ENCODE measurements around the gene KLHL10.

The KLHL10 gene

GRCh38 chr17:41794540-41794975 lies 43.1 kb upstream of the KLHL10 start:
- H3K4me3 ChIP-seq (ENCODE audit: low read length), result no peak overlapping the region
- TF ChIP-seq, protein P1, sequence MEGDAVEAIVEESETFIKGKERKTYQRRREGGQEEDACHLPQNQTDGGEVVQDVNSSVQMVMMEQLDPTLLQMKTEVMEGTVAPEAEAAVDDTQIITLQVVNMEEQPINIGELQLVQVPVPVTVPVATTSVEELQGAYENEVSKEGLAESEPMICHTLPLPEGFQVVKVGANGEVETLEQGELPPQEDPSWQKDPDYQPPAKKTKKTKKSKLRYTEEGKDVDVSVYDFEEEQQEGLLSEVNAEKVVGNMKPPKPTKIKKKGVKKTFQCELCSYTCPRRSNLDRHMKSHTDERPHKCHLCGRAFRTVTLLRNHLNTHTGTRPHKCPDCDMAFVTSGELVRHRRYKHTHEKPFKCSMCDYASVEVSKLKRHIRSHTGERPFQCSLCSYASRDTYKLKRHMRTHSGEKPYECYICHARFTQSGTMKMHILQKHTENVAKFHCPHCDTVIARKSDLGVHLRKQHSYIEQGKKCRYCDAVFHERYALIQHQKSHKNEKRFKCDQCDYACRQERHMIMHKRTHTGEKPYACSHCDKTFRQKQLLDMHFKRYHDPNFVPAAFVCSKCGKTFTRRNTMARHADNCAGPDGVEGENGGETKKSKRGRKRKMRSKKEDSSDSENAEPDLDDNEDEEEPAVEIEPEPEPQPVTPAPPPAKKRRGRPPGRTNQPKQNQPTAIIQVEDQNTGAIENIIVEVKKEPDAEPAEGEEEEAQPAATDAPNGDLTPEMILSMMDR (IDR thresholded peaks at IDR 0.05; ENCODE audit: low read depth, low read length, poor library complexity, severe bottlenecking), result no peak
- no peak for TF ChIP-seq EZH2phosphoT487 (IDR thresholded peaks at IDR 0.05; ENCODE audit: borderline replicate concordance, low read length)
- no peaks in the 10 kb centered on the region for H3F3A ChIP-seq (ENCODE audit: control insufficient read depth, insufficient read depth)
- no peaks in the 10 kb centered on the region for H3K9me3 ChIP-seq (ENCODE audit: control insufficient read depth, insufficient read depth, low read length)
- H3K27me3 ChIP-seq (ENCODE audit: control insufficient read depth, low read length), result peaks cover 9% of the 10 kb centered on the region; the same call in 1 of the 2 replicates
- no peaks in the 10 kb centered on the region for H3K79me2 ChIP-seq (ENCODE audit: control insufficient read depth, low read length)
- no peaks in the 10 kb centered on the region for H4K20me1 ChIP-seq (ENCODE audit: control insufficient read depth, insufficient read depth, low read depth, low read length)
- no peaks in the 10 kb centered on the region for H3K4me1 ChIP-seq (ENCODE audit: control insufficient read depth, low read length)
- H3K36me3 ChIP-seq (ENCODE audit: control insufficient read depth, low read length), result no peaks in the 10 kb centered on the region
- H3K9me2 ChIP-seq (replicated peaks; ENCODE audit: control insufficient read depth, low read length), result no peaks in the 10 kb centered on the region
- no peak overlapping the region for H3K27ac ChIP-seq (ENCODE audit: low read depth, low read length)
- H3K4me2 ChIP-seq (ENCODE audit: low read length), result no peak overlapping the region

DNA sequence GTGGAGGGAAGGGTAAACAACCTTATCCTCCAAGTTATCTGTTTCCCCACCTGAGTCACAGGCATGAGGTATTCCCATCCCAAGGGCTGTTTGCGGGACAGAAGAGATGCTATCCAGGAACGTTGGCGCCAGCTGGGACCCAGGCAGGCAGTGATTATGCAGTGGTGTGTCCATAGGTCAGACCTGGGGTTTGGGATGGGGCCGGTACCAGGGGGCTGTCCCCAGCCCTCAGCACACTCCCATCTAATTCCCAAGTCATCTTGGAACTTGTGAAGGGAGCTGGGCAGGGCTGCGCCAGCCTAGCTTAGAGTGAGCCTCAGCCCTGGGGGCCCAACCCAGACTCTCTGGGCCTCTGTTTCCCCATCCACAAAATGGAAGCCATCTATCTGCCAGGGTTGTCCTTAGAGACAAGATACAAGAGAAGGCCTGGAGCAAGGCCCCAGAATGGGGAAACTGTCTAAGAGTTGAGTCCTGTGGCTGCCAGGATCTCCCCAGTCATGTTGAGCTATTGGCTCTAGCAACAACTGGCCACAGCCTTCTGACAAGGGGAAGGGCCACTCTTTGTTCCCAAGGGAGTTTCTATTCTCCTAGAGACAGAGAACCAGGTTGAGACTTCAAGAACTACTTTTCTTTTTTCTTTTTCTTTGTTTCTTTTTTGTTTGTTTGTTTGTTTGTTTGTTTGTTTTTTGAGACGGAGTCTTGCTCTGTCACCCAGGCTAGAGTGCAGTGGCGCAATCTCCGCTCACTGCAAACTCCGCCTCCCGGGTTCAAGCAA lies 41.3 kb upstream of the KLHL10 start:
- no peaks in the 10 kb centered on the region for H3F3A ChIP-seq (ENCODE audit: control insufficient read depth, insufficient read depth)
- H3K27me3 ChIP-seq (ENCODE audit: control insufficient read depth, low read length), result peaks cover 3% of the 10 kb centered on the region; the same call in 1 of the 2 replicates
- no peaks in the 10 kb centered on the region for H3K79me2 ChIP-seq (ENCODE audit: control insufficient read depth, low read length)
- no peaks in the 10 kb centered on the region for H4K20me1 ChIP-seq (ENCODE audit: control insufficient read depth, insufficient read depth, low read depth, low read length)
- H3K36me3 ChIP-seq (ENCODE audit: control insufficient read depth, low read length), result no peaks in the 10 kb centered on the region
- no peak for TF ChIP-seq EZH2phosphoT487 (IDR thresholded peaks at IDR 0.05; ENCODE audit: borderline replicate concordance, low read length)
- TF ChIP-seq, protein P1 (IDR thresholded peaks at IDR 0.05; ENCODE audit: low read depth, low read length, poor library complexity, severe bottlenecking), result no peak
- no peak overlapping the region for H3K27ac ChIP-seq (ENCODE audit: low read depth, low read length)
- H3K4me1 ChIP-seq (ENCODE audit: control insufficient read depth, low read length), result peaks cover 11% of the 10 kb centered on the region
- no peaks in the 10 kb centered on the region for H3K9me2 ChIP-seq (replicated peaks; ENCODE audit: control insufficient read depth, low read length)
- H3K9me3 ChIP-seq (ENCODE audit: control insufficient read depth, insufficient read depth, low read length), result no peaks in the 10 kb centered on the region
- no peak overlapping the region for H3K4me2 ChIP-seq (ENCODE audit: low read length)
- no peak overlapping the region for H3K4me3 ChIP-seq (ENCODE audit: low read length)

- no peak overlapping the region for H3K27ac ChIP-seq (ENCODE audit: low read depth, low read length)
Measured at GRCh38 chr17:41797377-41797776, 40.2 kb upstream of the KLHL10 start.

More at GRCh38 chr17:41797377-41797776, 40.2 kb upstream of the KLHL10 start:
- no peak overlapping the region for H3K4me3 ChIP-seq (ENCODE audit: low read length)
- H4K20me1 ChIP-seq (ENCODE audit: control insufficient read depth, insufficient read depth, low read depth, low read length), result no peaks in the 10 kb centered on the region
- no peaks in the 10 kb centered on the region for H3F3A ChIP-seq (ENCODE audit: control insufficient read depth, insufficient read depth)
- H3K27me3 ChIP-seq (ENCODE audit: control insufficient read depth, low read length), result no peaks in the 10 kb centered on the region; the same call in 1 of the 2 replicates
- H3K9me2 ChIP-seq (replicated peaks; ENCODE audit: control insufficient read depth, low read length), result no peaks in the 10 kb centered on the region
- no peaks in the 10 kb centered on the region for H3K36me3 ChIP-seq (ENCODE audit: control insufficient read depth, low read length)
- peaks cover 20% of the 10 kb centered on the region for H3K4me1 ChIP-seq (ENCODE audit: control insufficient read depth, low read length)
- no peak overlapping the region for H3K4me2 ChIP-seq (ENCODE audit: low read length)
- no peak for TF ChIP-seq EZH2phosphoT487 (IDR thresholded peaks at IDR 0.05; ENCODE audit: borderline replicate concordance, low read length)
- TF ChIP-seq, protein P1 (IDR thresholded peaks at IDR 0.05; ENCODE audit: low read depth, low read length, poor library complexity, severe bottlenecking), result no peak
- no peaks in the 10 kb centered on the region for H3K79me2 ChIP-seq (ENCODE audit: control insufficient read depth, low read length)
- H3K9me3 ChIP-seq (ENCODE audit: control insufficient read depth, insufficient read depth, low read length), result no peaks in the 10 kb centered on the region

Measured in DOHH2 (cell line).